AG08396 (cell line): ENCODE data around the gene SMC1A.
"Not testable (repeated sequence)": the region's sequence is repeated elsewhere in the genome, so short reads cannot be mapped to it uniquely, and the experiment has no call there.

ENCODE experiments used
- DNase-seq: peaks from one replicate; pipeline ENCODE4 v3.0.0; 2012; ENCODE audit warnings: low spot score, mixed read lengths

SMC1A gene

DNA sequence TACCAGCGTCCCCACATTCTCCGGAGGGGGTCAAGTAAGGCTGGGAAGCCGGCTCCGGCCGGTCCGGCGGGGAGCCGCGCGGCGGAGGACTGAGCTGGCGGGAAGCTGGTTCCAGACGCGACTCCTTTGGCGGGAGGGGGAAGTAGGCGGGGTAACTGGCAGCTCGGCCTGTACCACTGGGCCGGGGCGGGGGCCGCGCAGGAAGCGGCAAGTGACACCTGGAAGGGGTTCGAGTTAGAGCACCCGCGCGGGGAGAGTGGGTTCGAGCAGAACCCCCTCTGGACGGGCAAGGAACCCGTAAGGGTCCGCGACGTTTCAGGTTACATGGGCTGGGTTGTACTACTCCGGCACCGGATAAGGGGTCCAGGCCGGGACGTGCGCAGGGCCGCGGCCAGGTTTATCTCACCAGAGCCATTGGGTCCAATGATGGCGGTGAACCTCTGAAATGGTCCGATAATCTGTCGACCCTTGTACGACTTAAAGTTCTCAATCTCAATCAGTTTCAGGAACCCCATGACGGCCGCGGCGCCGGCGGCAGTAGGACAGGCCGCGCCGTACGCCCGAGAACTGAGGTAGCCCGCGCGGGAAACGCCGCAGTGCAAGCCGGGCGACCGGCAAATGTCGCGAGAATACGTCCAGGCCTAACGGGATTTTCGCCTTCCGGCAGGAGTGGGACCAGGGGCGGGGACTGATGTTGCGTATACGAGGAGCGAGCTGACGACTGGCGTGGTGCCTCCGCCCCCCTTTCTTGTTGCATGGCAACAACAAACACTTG lies at the start of gene SMC1A:
TSS of gene SMC1A (minus strand) at position 569 of the 775 bp plus-strand sequence. CDS start at position 515, 54 bp downstream.
- peak; percentile 97 for DNase-seq

DNA sequence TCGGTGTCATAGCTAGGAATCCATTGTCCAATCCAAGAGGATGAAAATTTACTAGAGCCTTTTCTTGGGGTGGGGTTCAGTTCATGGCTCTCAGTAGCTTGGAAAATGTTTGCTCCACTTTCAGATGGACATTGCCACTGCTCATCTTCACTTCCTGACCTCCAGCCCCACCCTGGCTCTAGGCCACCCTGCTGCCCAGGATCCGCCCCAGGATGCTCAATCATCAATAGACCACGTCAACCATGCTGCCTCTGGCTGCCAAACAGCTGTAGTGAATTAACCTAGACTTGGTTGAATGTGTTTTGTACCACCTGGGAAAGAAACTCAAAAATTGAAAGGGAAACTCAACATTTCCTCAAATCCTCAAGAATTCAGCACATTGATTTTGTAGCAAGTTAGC lies 48.9 kb upstream of the SMC1A start:
- DNase-seq = no peak

DNA sequence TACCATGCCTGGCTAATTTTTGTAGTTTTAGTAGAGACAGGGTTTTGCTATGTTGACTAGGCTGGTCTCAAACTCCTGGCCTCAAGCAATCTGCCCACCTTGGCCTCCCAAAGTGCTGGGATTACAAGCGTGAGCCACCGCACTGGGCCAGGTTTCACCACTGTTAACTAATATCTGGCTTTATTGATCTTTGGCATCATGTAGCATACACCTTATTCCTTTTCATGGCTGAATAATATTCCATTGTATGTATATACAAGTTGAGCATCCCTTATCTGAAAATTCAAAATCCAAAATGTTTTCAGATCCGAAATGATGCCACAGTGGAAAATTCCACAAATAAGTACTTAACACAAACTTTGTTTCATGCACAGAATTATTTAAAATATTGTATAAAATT lies 46.2 kb upstream of the SMC1A start:
- not testable (repeated sequence) for DNase-seq

DNA sequence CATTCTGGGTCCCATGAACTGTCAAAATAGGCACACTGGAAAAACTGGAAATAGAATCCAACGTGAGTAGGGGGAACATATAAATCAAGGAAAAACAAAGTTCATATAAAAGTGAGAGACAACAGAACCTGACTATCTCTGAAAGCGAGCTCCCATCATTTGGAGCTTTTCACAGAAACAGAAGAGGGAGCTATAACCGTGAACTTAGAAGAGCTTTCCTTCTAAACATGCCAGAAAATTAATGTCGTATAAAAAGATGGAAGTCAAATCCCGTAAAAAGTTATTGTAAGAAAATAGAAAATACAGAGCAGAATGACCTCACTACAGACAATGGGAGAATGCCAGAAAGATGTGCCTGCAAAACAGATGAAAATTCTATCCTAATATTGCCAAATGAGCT lies 35.6 kb upstream of the SMC1A start:
- no peak for DNase-seq

DNA sequence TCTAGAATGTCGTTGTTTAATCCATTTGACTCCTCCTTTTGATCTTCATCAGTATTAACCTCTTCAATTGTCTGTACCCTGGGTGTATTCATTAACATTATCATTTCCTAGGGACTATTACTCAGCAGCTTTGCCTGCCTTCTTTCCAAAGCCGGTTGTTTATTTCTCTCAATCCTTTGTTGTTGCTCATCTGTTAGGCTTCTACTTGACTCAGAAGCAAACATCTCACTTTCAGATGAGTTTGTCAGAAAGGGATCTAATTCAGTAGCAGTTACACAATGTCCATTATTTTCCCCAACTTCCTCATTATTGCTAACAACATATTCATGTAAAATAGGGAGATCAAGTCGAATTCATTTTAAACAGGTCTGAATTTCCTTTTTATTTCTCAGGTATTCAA lies 33.8 kb upstream of the SMC1A start:
- DNase-seq = peak; percentile 26

DNA sequence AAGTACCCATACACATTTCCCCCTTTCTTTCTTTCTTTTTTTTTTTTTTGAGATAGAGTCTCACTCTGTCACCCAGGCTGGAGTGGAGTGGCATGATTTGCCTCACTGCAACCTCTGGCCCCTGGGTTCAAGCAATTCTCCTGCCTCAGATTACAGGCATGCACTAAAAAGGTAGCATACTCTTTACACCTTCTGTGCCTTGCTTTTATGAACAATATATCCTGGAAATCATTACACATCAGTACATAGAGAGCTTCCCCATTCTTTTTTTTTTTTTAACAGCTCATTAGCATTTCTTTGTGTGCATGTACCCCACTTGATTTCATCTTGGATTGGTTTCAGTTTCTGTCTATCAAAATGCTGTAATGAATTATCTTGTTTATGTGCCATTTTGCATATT lies 30.4 kb upstream of the SMC1A start:
- DNase-seq = no peak

DNA sequence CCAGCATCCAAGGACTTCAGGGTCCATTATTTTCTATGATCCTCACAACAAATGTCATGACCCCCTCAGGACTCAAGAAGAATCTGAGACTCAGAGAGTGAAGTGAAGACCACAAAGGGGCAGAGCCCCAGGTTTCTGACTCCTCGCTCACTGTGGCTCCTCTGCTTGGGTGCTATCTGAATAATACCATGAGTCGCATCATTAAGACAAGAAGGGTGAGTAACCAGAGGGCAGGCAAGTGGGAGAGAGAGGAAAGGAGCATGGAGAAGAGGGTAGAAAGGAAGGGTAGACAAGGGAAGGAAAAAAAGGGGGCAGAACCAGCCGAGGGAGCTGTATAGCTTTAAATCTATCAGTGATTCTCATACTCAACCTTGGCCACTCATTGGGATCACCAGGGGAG lies 27.2 kb upstream of the SMC1A start:
- no peak for DNase-seq

DNA sequence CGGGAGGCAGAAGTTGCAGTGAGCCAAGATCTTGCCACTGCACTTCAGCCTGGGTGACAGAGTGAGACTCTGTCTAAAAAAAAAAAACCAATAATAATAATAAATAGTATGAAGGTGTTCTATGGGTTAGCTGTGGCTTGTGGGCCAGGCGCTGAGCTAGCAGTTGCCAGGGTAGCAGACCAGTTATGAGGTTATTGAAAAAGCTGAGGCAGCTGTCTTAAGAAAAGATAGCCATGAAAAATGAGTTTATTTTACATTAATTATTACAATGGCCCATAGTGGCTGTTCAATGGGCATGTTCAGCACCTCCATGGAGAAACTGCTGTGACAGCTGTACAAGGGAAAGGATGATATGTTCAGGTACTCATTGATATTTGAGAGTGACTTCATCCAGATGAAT lies 25.0 kb upstream of the SMC1A start:
- DNase-seq = no peak

DNA sequence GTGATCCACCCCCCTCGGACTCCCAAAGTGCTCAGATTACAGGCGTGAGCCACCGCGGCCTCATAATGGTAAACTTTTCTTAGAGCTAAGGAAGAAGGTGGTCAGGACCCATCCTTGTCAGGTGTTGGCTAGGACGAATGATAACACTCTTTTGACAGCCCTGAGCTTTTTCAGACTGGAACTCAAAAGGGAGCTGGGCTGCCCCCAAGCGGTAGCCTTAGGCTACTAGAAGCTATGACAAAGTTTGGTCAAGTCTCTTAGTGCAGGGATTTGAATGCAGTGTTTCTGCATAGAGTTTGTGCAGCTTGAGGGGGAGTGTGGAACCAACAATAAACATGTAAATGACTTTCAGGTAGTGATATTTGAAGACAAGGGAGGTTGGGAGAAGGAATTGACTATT lies 23.5 kb upstream of the SMC1A start:
- DNase-seq = no peak

DNA sequence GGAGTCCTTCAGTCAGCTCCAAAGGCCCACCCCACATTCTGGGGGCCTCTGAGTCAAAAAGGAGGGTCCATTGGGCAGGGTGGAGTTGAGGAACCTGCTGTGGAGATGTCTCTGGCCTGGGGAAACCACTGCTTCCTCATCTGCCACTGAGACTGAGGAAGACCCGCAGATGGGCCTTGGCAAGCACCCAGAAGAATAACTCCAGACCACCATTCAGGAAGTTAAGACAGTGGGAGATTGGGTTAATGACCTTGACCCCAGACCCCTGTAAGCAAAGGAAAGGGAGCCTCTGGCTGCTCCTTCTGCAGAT lies 19.8 kb upstream of the SMC1A start:
- DNase-seq = no peak

DNA sequence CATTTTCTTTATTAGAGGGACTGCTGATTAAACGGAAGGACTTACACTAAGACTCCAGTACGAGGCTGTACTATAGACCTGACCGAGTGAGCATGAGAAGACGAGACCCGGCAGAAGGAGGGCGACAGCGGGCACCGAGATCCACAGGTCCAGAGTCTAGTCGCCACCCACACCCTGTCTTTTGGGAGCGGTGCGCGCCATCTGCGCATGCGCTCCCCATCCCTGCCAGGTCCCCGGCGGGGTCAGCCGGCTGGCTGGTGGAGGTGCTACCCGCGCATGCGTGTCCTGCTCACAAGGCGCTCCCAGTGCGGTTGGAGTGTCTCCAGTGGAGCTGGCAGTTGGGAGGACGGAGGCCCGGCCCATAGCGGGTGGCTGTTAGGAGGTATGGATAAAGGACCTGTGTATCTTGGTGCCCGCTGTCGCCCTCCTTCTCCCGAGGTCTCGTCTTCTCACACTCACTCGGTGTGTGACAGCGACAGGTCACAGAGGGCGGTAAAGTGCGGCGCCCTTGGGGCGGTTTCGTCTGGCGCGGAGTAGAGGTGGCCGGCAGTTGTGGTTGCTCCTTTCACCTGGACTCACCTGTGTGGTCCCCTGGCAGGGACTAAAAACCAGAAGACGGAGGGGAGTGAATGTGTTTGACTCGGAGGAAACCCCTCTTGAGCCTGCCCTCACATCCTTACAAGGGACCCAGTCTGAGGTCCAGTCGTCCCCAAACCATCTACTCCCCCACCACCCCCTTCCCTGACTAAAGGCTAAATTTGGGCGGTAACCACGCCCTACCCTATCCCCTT lies 19.3 kb upstream of the SMC1A start:
- DNase-seq = peak; percentile 92

DNA sequence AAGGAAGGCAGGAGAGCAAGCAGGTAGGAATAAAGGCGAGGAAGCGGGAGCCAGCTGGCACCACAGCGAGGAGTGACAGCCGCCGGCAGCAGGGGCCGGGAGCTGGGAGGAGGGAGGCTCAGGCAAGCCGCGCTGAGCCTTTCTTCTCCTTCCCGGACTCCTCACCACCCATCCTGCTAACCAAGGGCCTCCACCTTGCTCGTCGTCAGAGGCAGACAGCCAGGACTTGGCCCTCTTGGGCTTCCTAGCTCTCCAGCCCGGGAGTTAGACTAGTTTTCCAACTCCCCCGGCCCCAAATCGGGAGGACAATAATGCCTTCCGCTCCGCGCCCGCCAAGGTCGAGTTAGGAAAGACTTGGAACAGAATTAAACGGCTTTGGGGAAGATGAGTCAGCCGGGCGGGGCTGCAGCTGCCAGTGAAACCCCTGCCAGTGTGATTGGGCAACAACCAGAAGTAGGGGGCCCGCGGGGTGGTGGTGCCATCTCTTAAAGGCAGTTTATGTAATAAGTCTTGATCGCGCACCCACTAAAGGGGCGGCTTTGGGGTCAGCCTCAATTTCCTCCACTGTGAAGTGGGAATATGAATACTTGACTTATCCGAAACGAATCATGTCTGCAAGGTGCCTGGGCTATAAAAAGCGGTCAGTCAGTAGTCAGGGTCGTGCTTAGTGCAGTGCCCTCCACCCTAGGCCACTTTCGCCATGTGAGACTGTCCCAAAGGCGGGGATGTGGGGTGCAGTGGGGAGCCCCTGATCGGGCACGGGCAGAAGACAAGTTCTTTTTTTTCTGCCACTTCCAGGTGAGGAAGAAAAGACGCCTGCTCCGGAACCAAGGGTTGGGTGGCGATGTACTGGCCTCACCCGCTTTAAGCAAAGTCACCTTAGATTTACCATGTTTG lies 18.4 kb upstream of the SMC1A start:
- peak; percentile 64 for DNase-seq

DNA sequence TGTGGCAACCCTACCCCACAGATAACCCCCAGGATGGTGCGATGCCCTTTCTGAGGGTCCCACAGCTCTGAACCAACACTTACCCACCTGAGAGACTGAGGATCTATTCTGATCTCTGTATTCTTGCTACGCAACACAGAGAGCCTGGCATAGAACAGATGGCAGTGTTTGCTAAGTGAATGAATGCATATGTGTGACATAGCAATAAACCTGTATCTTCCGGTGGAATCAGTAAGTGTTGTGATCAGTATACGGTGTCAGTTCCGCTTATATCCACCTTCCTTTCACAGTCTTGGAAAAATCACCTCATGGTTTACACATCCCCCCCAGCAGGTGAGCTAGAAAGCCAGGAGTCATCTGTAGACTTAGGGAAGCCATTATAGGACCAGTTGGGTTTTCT lies 17.6 kb upstream of the SMC1A start:
- no peak for DNase-seq

DNA sequence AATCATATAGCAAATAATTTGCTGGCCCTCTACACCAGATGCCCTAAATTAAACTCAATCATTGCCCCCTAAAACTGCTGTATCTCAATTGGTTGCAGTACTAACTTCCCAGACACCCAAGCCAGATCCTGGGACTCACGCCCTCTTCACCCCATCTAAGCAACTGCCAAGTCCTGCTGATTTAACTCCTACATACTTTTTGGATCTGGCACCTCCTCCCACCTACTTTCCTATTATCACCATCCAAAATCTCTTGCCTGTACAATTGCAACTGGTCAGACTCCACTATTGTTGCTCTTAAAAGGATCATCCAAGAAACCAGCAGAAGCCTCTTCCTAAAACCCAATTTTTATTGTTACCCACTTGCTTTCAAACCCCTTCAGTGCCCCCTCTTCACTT lies 16.4 kb upstream of the SMC1A start:
- no peak for DNase-seq

DNA sequence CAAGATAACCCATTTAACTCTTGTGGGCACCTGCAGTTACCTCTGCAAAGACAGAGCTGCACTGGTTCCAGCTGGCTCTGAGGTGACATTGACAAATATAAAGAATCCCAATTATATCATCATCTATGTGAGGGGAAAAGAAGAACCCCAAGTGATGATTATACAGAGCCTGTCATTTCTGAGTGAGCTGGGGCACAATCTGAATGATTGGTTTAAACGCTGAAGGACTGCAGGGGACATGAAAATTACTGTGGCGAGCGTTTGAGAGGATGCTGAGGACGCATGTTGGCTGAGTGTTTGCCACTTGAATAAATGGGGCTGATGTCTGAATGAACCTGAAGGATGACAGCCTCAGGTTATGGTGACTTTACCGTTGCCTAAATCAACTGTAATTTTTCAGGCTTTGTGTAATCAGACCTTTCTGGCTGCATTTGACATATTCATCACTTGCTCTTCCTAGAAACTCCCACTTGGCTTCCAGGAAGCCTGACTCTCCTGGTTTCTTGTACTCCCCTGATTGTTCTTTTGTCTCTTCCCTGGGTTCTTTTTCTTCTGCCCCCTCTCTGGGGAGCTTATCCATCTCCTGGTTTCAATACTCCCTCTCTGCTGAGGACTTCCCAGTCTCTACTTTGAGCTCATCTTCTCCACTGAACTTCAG lies 15.8 kb upstream of the SMC1A start:
- DNase-seq = no peak

DNA sequence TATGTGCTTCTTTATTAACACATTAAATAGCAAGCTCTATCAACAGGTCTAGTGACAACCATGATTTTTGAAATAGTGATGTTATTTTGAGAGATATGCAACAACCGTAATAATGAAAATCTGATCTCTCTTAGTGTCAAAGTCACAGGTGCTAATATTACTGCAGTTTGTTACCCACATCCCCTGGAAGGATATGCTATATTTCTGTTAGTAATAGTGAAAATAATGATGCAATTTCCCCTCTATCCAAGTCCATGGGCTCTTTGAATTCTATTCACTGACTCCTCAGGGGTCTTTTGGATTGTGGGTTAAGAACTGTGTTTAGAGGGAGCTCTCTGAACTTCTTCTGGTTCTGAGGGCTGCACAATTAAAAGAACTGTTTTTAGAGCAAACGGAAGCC lies 14.8 kb upstream of the SMC1A start:
- no peak for DNase-seq

DNA sequence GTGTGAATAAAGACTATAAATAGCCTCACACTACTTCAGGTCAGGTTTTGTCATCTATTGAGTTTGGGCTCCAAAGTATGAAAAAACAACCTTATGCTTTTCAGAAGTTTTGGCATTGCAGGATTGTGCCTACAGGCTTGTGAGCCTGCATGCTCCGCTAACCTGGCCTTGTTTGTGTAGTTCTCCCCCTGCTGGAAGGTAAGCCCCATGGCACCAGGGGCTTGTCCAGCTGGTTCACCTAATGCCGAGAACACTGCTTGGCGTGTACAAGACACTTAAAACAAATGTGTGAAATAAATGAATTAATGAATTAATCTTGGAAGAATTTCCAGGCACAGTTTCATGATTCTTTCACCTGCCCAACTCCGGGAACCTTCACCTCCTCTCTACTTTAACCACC lies 13.5 kb upstream of the SMC1A start:
- DNase-seq = peak; percentile 78

DNA sequence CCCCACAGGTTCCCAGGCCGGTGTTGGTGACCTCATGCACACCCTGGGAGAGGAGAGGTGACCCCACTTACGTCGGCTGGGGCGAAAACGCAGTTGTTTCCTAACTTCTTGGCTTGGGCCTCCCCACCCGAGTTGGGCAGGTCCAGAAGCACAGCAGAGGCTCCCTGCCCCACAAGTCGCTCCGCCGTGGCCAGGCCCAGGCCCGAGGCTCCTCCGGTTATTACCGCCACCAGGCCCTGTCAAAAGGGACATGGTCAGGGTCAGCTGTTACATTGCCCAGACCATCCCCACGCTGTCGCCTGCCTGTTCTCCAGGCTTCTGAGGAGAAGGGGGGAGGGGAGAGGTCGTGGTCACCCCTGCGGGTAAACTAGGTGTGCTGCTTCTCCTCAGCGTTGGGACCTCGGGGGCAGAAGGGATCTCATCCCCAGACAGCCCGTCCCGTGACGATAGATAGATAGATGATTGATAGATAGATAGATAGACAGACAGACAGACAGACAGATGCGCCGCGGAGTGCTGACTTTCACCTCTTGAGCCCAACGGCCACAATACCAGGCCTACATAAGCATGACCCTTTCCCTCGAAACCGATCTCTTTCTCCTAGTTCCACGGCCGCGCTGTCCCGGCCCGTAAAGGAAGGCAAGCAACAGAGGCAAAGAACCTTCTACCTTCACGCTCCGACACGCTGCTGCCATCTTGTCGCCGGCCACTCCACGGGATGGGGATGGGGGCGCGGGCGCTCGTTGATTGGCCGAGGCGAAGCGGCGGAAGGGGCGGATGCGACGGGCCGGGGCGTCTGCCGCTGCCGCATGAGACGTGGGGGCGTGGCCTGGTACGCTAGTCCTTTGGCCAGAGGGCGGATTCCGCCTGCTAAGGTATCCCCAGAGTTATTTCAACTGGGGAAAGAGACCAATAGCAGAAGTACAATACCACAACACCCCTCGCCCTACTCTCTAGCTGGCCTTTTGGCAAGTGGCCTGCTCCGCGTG lies 11.5 kb upstream of the SMC1A start, which contains the start of gene HSD17B10:
TSS of gene HSD17B10 (minus strand) at position 720 of the 989 bp plus-strand sequence. CDS start at position 695, 25 bp downstream.
- DNase-seq = peak; percentile 87

DNA sequence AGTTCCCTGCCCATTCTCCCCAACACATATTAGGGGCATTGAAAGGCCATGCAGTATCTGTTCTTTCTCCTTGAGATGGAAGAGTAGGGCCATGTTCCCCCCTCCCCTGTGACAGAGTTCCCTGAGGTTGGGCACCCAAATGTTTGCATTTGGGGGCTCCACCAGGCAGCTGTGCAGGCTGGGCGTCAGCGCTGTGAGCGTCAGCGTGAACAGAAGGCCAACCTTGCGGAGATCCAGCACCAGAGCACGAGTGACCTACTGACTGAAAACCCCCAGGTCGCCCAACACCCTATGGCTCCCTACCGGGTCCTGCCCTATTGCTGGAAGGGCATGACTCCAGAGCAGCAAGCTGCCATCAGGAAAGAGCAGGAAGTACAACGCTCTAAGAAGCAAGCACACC lies 7.8 kb upstream of the SMC1A start:
- DNase-seq = no peak

DNA sequence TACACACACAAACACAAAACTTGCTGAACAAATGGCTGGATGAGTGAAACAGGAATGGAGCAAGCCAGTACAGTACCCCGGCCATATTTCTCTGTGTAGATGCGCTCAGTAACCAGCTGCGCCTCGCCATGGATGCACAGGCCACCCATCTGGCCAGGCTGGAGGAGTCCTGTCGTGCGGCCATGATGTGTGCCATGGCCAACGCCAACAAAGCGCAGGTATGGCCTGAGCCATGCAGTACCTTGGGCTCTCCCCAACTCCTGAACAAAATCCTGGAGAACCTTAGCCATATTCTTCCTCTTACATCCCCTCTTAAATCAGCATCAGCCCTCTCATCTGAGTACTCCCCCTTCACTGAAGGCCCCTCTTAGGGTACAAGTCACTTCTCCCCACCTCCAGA lies 7.3 kb upstream of the SMC1A start:
- no peak for DNase-seq

DNA sequence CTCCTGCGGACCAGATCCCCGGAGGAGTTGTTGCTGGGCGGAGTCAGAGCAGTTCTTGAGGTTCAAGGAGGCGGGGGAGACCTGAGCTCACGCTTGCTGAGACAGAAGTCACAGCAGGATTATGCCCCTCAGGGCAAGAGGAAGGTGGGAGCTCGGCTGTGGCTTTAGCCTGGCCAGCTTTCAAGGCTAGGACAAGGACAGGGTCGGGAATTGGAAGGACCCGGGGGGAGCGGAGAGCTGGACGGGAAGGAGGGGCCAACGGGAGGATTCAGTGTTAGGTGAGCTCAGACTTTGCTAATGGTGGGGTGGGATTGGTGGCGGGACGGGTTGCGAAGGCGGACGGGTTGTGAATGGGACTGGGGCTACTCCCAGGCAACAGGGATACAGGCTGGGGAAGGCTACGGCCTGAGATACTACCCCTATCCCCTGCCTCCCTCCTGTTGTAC lies 430 bp upstream of the SMC1A start, which contains the start of gene RIBC1:
TSS of gene RIBC1 (plus strand) at position 13 of the 446 bp plus-strand sequence. CDS start 3,404 bp downstream, outside the sequence.
- no peak for DNase-seq
